Adrenal gland (tissue), 12 donors: ENCODE results near the gene SNED1. TPM values are rescaled to one million over a fixed set of nuclear protein-coding genes. Genes with fewer than 3 reads are reported as not detected.

ENCODE experiments used
- DNase-seq, 7 donors: peaks; one replicate each; pipeline ENCODE4 v3.0.0-alpha.2; 2019 to 2020
- H3K27ac ChIP-seq, 5 donors: fragments of 200-600 bp; sonication (generic) in 4 of 5; 1 replicate in 3 of 5; 2 replicates in 2 of 5; pipeline versions ENCODE4 v1.5.1 to v1.8.0; 2016 to 2020; ENCODE audit warnings: mild to moderate bottlenecking in 1 of 5
- H3K27me3 ChIP-seq: fragments of 200-600 bp; 2 replicates; pipeline ENCODE4 v1.8.0; 2021
- H3K36me3 ChIP-seq, 2 donors: fragments of 200-600 bp; replicated peaks in 1 of 2; 1 replicate in 1 of 2; 2 replicates in 1 of 2; pipeline versions ENCODE4 v1.5.1 to v1.8.0; 2018 to 2022
- H3K4me1 ChIP-seq, 2 donors: fragments of 200-600 bp; replicated peaks in 1 of 2; 1 replicate in 1 of 2; 2 replicates in 1 of 2; pipeline versions ENCODE4 v1.5.1 to v1.8.0; 2018 to 2021
- H3K4me3 ChIP-seq, 4 donors: fragments of 200-600 bp; sonication (generic) in 3 of 4; one replicate each; pipeline ENCODE4 v1.5.1; 2016 to 2018
- H3K9me3 ChIP-seq, 3 donors: fragments of 200-600 bp; sonication (generic) in 1 of 3; replicated peaks in 1 of 3; 1 replicate in 2 of 3; 2 replicates in 1 of 3; pipeline versions ENCODE4 v1.5.1 to v1.8.0; 2016 to 2021
- CTCF ChIP-seq, 6 experiments: fragments of 450-650 bp in 4 of 6; fragments of 200-600 bp in 2 of 6; sonication (generic) in 1 of 6; IDR thresholded peaks; 1 replicate in 5 of 6; 2 replicates in 1 of 6; pipeline versions ENCODE4 v1.5.1 to v1.8.0; 2016 to 2021; ENCODE audit warnings: antibody characterized with exemption in 6 of 6, mild to moderate bottlenecking in 2 of 6, moderate library complexity in 1 of 6
- POLR2A ChIP-seq, 2 donors: fragments of 450-650 bp; IDR thresholded peaks; one replicate each; pipeline ENCODE4 v1.6.1; 2017; ENCODE audit warnings: antibody characterized with exemption in 2 of 2, mild to moderate bottlenecking in 2 of 2, moderate library complexity in 1 of 2
- WGBS, 4 donors: extraction: QIAGEN DNeasy Blood & Tissue Kit in 2 of 4; methylation state at CpG; one replicate each; pipeline versions ENCODE4 v1.1.5 to v1.1.7; 2013 to 2017; 5-methylcytosine and 5-hydroxymethylcytosine counted together
- intact Hi-C, 2 donors: fragments of 100-400 bp; cut with DNase I; formaldehyde crosslinking; loops; one replicate each; pipeline versions ENCODE4 v1.14.1 to v1.15.0; 2022 to 2023
- polyA plus RNA-seq, 3 donors: library from polyadenylated mRNA; stranded (reverse); fragments of 200-250 nt in 2 of 3; fragments of 350-450 nt in 1 of 3; fragmentation: Illumina TruSeq in 1 of 3; extraction: RNeasy Lipid Tissue Mini Kit (QIAGEN cat#74804) in 1 of 3; gene quantifications; one replicate each; pipeline ENCODE4 v1.2.3, GENCODE V29; 2013 to 2014
- total RNA-seq, 9 donors: library from RNA; depleted of rRNA in 4 of 9; stranded (reverse); fragments of >200 nt in 4 of 9; fragments of 120-200 nt in 1 of 9; fragmentation: NEBNext Ultra II Directional in 1 of 9; extraction: Animal tissue kit (Norgen Biotek cat#: 25700) in 1 of 9; gene quantifications; one replicate each; pipeline versions ENCODE4 v1.1.0 to v1.2.4, GENCODE V29; 2013 to 2023
- donor health status: healthy with polysubstance abuse.
- donor health status: Bipolar disorder and iron deficiency.
- donor health status: DM: yes; HTN: yes; CAD: no.
- donor health status: DM: no; HTN: no; CAD: no.
- donor health status: DM: no; HTN: no; CAD: no.
- donor health status: DM: yes; HTN: yes; CAD: no.

SNED1 gene
- total and polyA plus RNA-seq, 12 donors: 3.1 to 59.5 (median 22.9) TPM

- TF ChIP-seq CTCF (IDR thresholded peaks at IDR 0.05) (no peak), POLR2A (IDR thresholded peaks at IDR 0.05) (no peak)
- Histone ChIP-seq H3K9me3 (no peaks in the 10 kb centered on the region), H3K4me3 (no peak overlapping the region), H3K4me1 (no peaks in the 10 kb centered on the region), H3K27me3 (no peaks in the 10 kb centered on the region), H3K36me3 (no peaks in the 10 kb centered on the region), H3K27ac (no peak overlapping the region)
- no peak for DNase-seq
- intact Hi-C loops: no loop called here
- 87 to 100% (median 91%) methylated on average over 1 to 7 of the region's 7 CpGs for WGBS, 4 donors
Observed at GRCh38 chr2:241033994-241034393, 35.6 kb downstream of the SNED1 start.

GRCh38 chr2:241034490-241035141 is 36.2 kb downstream of the SNED1 start:
- DNase-seq: peak in 1 of 7 donors; percentile 41
- Histone ChIP-seq H3K4me3 (no peak overlapping the region), H3K36me3 (no peaks in the 10 kb centered on the region), H3K27ac (no peak overlapping the region), H3K9me3 (no peaks in the 10 kb centered on the region), H3K27me3 (no peaks in the 10 kb centered on the region), H3K4me1 (no peaks in the 10 kb centered on the region)
- 92 to 94% (median 94%) methylated on average over 19 to 22 of the region's 22 CpGs for WGBS, 4 donors
- intact Hi-C loops: no loop called here
- TF ChIP-seq POLR2A (IDR thresholded peaks at IDR 0.05) (no peak), CTCF (IDR thresholded peaks at IDR 0.05) (no peak)

- Histone ChIP-seq H3K36me3 (peaks cover 0 to 4% of the 10 kb centered on the region in 2 donors), H3K4me3 (no peak overlapping the region), H3K27me3 (no peaks in the 10 kb centered on the region), H3K9me3 (no peaks in the 10 kb centered on the region), H3K4me1 (no peaks in the 10 kb centered on the region), H3K27ac (no peak overlapping the region)
- WGBS, 4 donors: 57 to 100% (median 76%) methylated on average over 1 to 31 of the region's 31 CpGs
- TF ChIP-seq POLR2A (IDR thresholded peaks at IDR 0.05) (no peak), CTCF (IDR thresholded peaks at IDR 0.05) (no peak)
- peak in 1 of 7 donors; percentile 46 for DNase-seq
- intact Hi-C loops: no loop called here
Observed at GRCh38 chr2:241035142-241035817, 36.9 kb downstream of the SNED1 start.

GRCh38 chr2:241035818-241036396 is 37.5 kb downstream of the SNED1 start:
- Histone ChIP-seq H3K4me1 (no peaks in the 10 kb centered on the region), H3K9me3 (no peaks in the 10 kb centered on the region), H3K4me3 (no peak overlapping the region), H3K36me3 (peaks cover 0 to 5% of the 10 kb centered on the region in 2 donors), H3K27ac (no peak overlapping the region), H3K27me3 (no peaks in the 10 kb centered on the region)
- TF ChIP-seq CTCF (IDR thresholded peaks at IDR 0.05) (no peak), POLR2A (IDR thresholded peaks at IDR 0.05) (no peak)
- intact Hi-C loops: no loop called here
- WGBS, 4 donors: 51 to 80% (median 62%) methylated on average over 19 to 33 of the region's 39 CpGs
- no peak for DNase-seq
